ENCODE data around the gene CSK.

CSK gene

DNA sequence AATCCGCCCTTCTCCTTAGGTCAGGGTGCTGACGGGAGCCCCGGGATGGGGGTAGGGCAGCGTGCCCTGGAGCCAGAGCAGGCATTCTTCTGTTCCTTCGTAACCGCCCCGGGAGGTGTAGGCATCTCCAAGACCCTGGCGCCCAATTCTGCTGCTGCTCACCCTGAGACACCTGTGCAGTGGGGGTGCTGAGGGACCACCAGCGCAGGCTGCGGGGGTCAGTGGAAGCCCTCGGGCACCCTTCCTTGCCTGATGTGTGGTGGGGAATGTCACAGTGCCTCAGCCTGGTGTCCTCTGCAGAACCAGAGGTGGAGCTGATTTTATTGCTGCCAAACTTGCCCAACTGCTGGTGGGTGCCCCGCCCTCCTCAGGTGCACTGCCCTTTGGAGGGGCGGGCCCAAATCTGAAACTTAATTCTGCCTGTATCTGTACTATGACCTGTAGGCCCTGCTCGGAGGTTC is 7.3 kb downstream of the CSK start:
- Histone ChIP-seq H3K27me3 (ENCODE audit: control insufficient read depth in 3 of 3, insufficient read depth in 3 of 3, low read depth in 1 of 3, low read length in 3 of 3) (no peaks in the 10 kb centered on the region), H3K9ac (ENCODE audit: low read depth, low read length, poor library complexity) (peak overlapping the region; percentile 1), H3K18ac (ENCODE audit: low read length) (no peak overlapping the region), H3K14ac (ENCODE audit: low read length) (peak overlapping the region; percentile 73), H3K4me2 (ENCODE audit: insufficient read depth, low read length, poor library complexity, severe bottlenecking) (no peak overlapping the region), H3K27ac (replicated peaks; ENCODE audit: low read length) (no peak overlapping the region), H2AFZ (ENCODE audit: low read length) (no peak overlapping the region), H3K4ac (ENCODE audit: low read length) (no peak overlapping the region), H2BK12ac (ENCODE audit: low read length) (no peak overlapping the region), H2BK120ac (ENCODE audit: low read depth, low read length) (no peak overlapping the region), H3K4me1 (ENCODE audit: control insufficient read depth in 2 of 2, insufficient read depth in 1 of 2, low read depth in 1 of 2, low read length in 2 of 2) (peaks cover 11 to 20% of the 10 kb centered on the region in 2 donors), H3K4me3 (ENCODE audit: low read length in 2 of 2) (no peak overlapping the region), H3K23ac (ENCODE audit: low read depth, low read length, poor library complexity) (peak overlapping the region; percentile 53), H4K8ac (ENCODE audit: low read depth, low read length) (no peak overlapping the region), H3K9me3 (replicated peaks in 1 of 2; ENCODE audit: control insufficient read depth in 2 of 2, insufficient read depth in 1 of 2, low read depth in 1 of 2, low read length in 2 of 2) (no peaks in the 10 kb centered on the region), H2AK5ac (ENCODE audit: low read depth, low read length) (no peak overlapping the region), H4K91ac (ENCODE audit: low read depth, low read length, poor library complexity) (no peak overlapping the region), H3K79me1 (ENCODE audit: low read depth, low read length) (peaks cover 6% of the 10 kb centered on the region), H2BK15ac (ENCODE audit: low read length) (no peak overlapping the region), H2BK5ac (ENCODE audit: low read length) (no peak overlapping the region), H3K36me3 (replicated peaks in 1 of 2; ENCODE audit: control insufficient read depth in 2 of 2, insufficient read depth in 2 of 2, low read length in 2 of 2) (peaks cover 3 to 28% of the 10 kb centered on the region in 2 donors)
- WGBS, 2 donors (ENCODE audit: extremely low coverage in 2 of 2, insufficient read length in 2 of 2, insufficient replicate concordance in 1 of 2) = no CpG with 5 or more reads among the region's 14 CpGs
- no peak for DNase-seq (ENCODE audit: low spot score)

DNA sequence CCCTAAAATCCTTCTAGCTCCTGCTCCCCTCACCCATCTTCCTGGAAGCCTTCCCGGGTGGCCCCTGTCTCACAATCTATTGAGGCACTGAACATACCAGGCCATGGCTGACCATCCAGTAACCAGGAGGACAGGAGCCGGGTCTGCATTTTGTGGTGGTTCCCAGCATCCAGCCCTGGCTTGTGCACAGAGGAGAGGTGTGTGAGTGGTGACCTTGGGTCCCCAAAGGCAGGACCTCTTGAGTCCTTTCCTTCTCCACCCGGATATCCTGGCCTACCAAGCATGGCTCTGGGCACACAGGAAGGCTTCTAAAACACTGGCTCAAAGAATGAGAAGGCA is 7.8 kb downstream of the CSK start:
- H3K27ac ChIP-seq (replicated peaks; ENCODE audit: low read length) = no peak overlapping the region
- H3K79me1 ChIP-seq (ENCODE audit: low read depth, low read length) = peaks cover 5% of the 10 kb centered on the region

DNA sequence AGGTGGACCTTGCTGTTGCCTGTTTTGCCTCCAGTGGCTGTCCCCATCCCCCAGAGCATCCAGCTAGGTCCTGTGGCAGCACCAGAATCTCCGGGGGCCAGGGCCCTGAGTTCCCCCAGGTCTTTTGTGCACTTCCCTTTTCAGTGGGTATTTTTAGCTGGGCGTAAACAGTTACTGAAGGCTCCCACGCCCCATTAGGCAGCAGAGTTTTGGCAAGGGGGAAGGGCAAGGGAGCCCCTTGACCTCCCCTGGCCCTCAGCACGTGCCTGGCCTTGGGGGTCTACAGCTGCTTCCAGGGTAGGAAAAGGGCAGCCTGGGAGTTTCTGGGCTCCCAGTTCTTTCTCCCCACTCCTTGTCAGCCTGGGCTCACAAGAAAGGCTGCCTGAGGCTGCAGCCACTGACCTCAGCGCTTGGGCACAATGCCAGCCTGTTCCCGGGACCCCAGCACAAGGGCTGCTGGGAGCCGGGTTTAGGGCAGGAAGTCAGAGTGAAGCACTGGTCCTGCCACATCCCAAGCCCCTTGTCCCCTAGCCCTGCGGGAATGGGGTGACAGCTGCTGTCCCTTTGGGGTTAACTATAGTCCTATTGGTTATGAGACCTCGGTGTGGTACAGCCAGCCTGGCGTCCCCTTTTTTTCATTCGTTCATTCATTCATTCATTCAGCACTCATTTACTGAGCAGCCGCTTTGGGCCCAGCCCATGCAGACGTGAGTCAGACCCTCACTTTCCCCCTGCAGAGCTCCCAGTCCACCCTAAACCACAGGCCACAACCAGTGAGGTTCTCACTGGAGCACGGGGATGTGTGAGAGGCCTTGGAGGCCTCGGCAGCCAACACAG is 8.4 kb downstream of the CSK start:
- H3K27ac ChIP-seq (replicated peaks; ENCODE audit: low read length) = no peak overlapping the region
- H3K9ac ChIP-seq (ENCODE audit: low read depth, low read length, poor library complexity) = no peak overlapping the region
- H3K4me3 ChIP-seq (ENCODE audit: low read length in 2 of 2) = no peak overlapping the region
- H4K8ac ChIP-seq (ENCODE audit: low read depth, low read length) = no peak overlapping the region
- H3K36me3 ChIP-seq (replicated peaks in 1 of 2; ENCODE audit: control insufficient read depth in 2 of 2, insufficient read depth in 2 of 2, low read length in 2 of 2) = peaks cover 4 to 24% of the 10 kb centered on the region in 2 donors
- H4K91ac ChIP-seq (ENCODE audit: low read depth, low read length, poor library complexity) = no peak overlapping the region
- no CpG with 5 or more reads among the region's 15 CpGs for WGBS, 2 donors (ENCODE audit: extremely low coverage in 2 of 2, insufficient read length in 2 of 2, insufficient replicate concordance in 1 of 2)
- H2AK5ac ChIP-seq (ENCODE audit: low read depth, low read length) = no peak overlapping the region
- H2BK120ac ChIP-seq (ENCODE audit: low read depth, low read length) = no peak overlapping the region
- peaks cover 8% of the 10 kb centered on the region for H3K79me1 ChIP-seq (ENCODE audit: low read depth, low read length)
- no peak overlapping the region for H3K18ac ChIP-seq (ENCODE audit: low read length)
- H3K4me2 ChIP-seq (ENCODE audit: insufficient read depth, low read length, poor library complexity, severe bottlenecking) = no peak overlapping the region
- no peak overlapping the region for H3K14ac ChIP-seq (ENCODE audit: low read length)
- H3K4ac ChIP-seq (ENCODE audit: low read length) = no peak overlapping the region
- H3K23ac ChIP-seq (ENCODE audit: low read depth, low read length, poor library complexity) = no peak overlapping the region
- no peaks in the 10 kb centered on the region for H3K9me3 ChIP-seq (replicated peaks in 1 of 2; ENCODE audit: control insufficient read depth in 2 of 2, insufficient read depth in 1 of 2, low read depth in 1 of 2, low read length in 2 of 2)
- H2BK5ac ChIP-seq (ENCODE audit: low read length) = peak overlapping the region; percentile 11
- H2BK15ac ChIP-seq (ENCODE audit: low read length) = no peak overlapping the region
- DNase-seq (ENCODE audit: low spot score) = no peak
- H3K4me1 ChIP-seq (ENCODE audit: control insufficient read depth in 2 of 2, insufficient read depth in 1 of 2, low read depth in 1 of 2, low read length in 2 of 2) = peaks cover 11 to 20% of the 10 kb centered on the region in 2 donors
- no peak overlapping the region for H2AFZ ChIP-seq (ENCODE audit: low read length)
- no peaks in the 10 kb centered on the region for H3K27me3 ChIP-seq (ENCODE audit: control insufficient read depth in 3 of 3, insufficient read depth in 3 of 3, low read depth in 1 of 3, low read length in 3 of 3)
- H2BK12ac ChIP-seq (ENCODE audit: low read length) = no peak overlapping the region

More for the DNA sequence above, 7.8 kb downstream of the CSK start:
- no peaks in the 10 kb centered on the region for H3K27me3 ChIP-seq (ENCODE audit: control insufficient read depth in 3 of 3, insufficient read depth in 3 of 3, low read depth in 1 of 3, low read length in 3 of 3)
- H3K18ac ChIP-seq (ENCODE audit: low read length) = no peak overlapping the region
- H3K4me2 ChIP-seq (ENCODE audit: insufficient read depth, low read length, poor library complexity, severe bottlenecking) = no peak overlapping the region
- DNase-seq (ENCODE audit: low spot score) = no peak
- H2BK15ac ChIP-seq (ENCODE audit: low read length) = no peak overlapping the region
- peaks cover 4 to 24% of the 10 kb centered on the region in 2 donors for H3K36me3 ChIP-seq (replicated peaks in 1 of 2; ENCODE audit: control insufficient read depth in 2 of 2, insufficient read depth in 2 of 2, low read length in 2 of 2)
- no peaks in the 10 kb centered on the region for H3K9me3 ChIP-seq (replicated peaks in 1 of 2; ENCODE audit: control insufficient read depth in 2 of 2, insufficient read depth in 1 of 2, low read depth in 1 of 2, low read length in 2 of 2)
- no CpG with 5 or more reads among the region's 3 CpGs for WGBS, 2 donors (ENCODE audit: extremely low coverage in 2 of 2, insufficient read length in 2 of 2, insufficient replicate concordance in 1 of 2)
- no peak overlapping the region for H3K14ac ChIP-seq (ENCODE audit: low read length)
- H2BK120ac ChIP-seq (ENCODE audit: low read depth, low read length) = no peak overlapping the region
- no peak overlapping the region for H4K8ac ChIP-seq (ENCODE audit: low read depth, low read length)
- H2AFZ ChIP-seq (ENCODE audit: low read length) = no peak overlapping the region
- no peak overlapping the region for H3K23ac ChIP-seq (ENCODE audit: low read depth, low read length, poor library complexity)
- H3K9ac ChIP-seq (ENCODE audit: low read depth, low read length, poor library complexity) = no peak overlapping the region
- no peak overlapping the region for H2AK5ac ChIP-seq (ENCODE audit: low read depth, low read length)
- no peak overlapping the region for H3K4ac ChIP-seq (ENCODE audit: low read length)
- peaks cover 11 to 20% of the 10 kb centered on the region in 2 donors for H3K4me1 ChIP-seq (ENCODE audit: control insufficient read depth in 2 of 2, insufficient read depth in 1 of 2, low read depth in 1 of 2, low read length in 2 of 2)
- no peak overlapping the region for H2BK12ac ChIP-seq (ENCODE audit: low read length)
- peak overlapping the region; percentile 11 for H2BK5ac ChIP-seq (ENCODE audit: low read length)
- H3K4me3 ChIP-seq (ENCODE audit: low read length in 2 of 2) = no peak overlapping the region
- H4K91ac ChIP-seq (ENCODE audit: low read depth, low read length, poor library complexity) = no peak overlapping the region

DNA sequence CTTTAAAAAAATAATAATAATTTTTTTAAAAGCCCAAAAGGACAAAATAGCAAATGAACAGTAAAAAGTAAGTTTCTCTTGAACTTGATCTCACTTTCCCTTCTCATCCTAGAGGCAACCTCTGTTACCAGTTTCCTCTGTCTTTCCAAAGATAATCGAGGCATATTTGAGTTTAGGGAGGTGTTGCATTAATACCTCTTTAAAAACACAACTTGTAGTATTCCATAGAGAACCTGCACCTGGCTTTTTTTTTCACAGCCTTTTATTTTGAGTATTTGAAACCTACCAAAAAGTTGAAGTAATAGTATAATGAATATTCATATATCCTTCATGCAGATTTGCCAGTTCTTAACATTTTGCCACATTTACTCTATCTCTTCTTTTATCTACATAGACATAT is 9.1 kb downstream of the CSK start:
- DNase-seq (ENCODE audit: low spot score) = no peak
- Histone ChIP-seq H2AK5ac (ENCODE audit: low read depth, low read length) (no peak overlapping the region), H3K9me3 (replicated peaks in 1 of 2; ENCODE audit: control insufficient read depth in 2 of 2, insufficient read depth in 1 of 2, low read depth in 1 of 2, low read length in 2 of 2) (no peaks in the 10 kb centered on the region), H2BK120ac (ENCODE audit: low read depth, low read length) (no peak overlapping the region), H2BK5ac (ENCODE audit: low read length) (no peak overlapping the region), H3K9ac (ENCODE audit: low read depth, low read length, poor library complexity) (no peak overlapping the region), H3K27me3 (ENCODE audit: control insufficient read depth in 3 of 3, insufficient read depth in 3 of 3, low read depth in 1 of 3, low read length in 3 of 3) (no peaks in the 10 kb centered on the region), H3K36me3 (replicated peaks in 1 of 2; ENCODE audit: control insufficient read depth in 2 of 2, insufficient read depth in 2 of 2, low read length in 2 of 2) (peaks cover 3 to 21% of the 10 kb centered on the region in 2 donors), H3K4me1 (ENCODE audit: control insufficient read depth in 2 of 2, insufficient read depth in 1 of 2, low read depth in 1 of 2, low read length in 2 of 2) (peaks cover 11 to 20% of the 10 kb centered on the region in 2 donors), H3K4ac (ENCODE audit: low read length) (no peak overlapping the region), H2AFZ (ENCODE audit: low read length) (no peak overlapping the region), H2BK15ac (ENCODE audit: low read length) (no peak overlapping the region), H3K4me3 (ENCODE audit: low read length in 2 of 2) (no peak overlapping the region), H3K27ac (replicated peaks; ENCODE audit: low read length) (no peak overlapping the region), H3K18ac (ENCODE audit: low read length) (no peak overlapping the region), H3K4me2 (ENCODE audit: insufficient read depth, low read length, poor library complexity, severe bottlenecking) (no peak overlapping the region), H2BK12ac (ENCODE audit: low read length) (no peak overlapping the region), H3K14ac (ENCODE audit: low read length) (no peak overlapping the region), H4K8ac (ENCODE audit: low read depth, low read length) (no peak overlapping the region), H3K23ac (ENCODE audit: low read depth, low read length, poor library complexity) (no peak overlapping the region), H3K79me1 (ENCODE audit: low read depth, low read length) (peaks cover 8% of the 10 kb centered on the region), H4K91ac (ENCODE audit: low read depth, low read length, poor library complexity) (no peak overlapping the region)
- no CpG with 5 or more reads among the region's 1 CpG for WGBS, 2 donors (ENCODE audit: extremely low coverage in 2 of 2, insufficient read length in 2 of 2, insufficient replicate concordance in 1 of 2)
